ENCODE data around the gene YIF1B. TPM values are rescaled to one million over a fixed set of nuclear protein-coding genes. Genes with fewer than 3 reads are reported as not detected.

The YIF1B gene
- total and polyA plus RNA-seq, 8 donors, result 27.8 to 59.6 (median 32.3) TPM

- intact Hi-C loops (cut with DNase I), result no loop called here
- no peaks in the 10 kb centered on the region for H3K9me3 ChIP-seq
- no peak for TF ChIP-seq CTCF (IDR thresholded peaks at IDR 0.05)
These were observed 6.7 kb downstream of the YIF1B start for GRCh38 chr19:38308926-38309614.

GRCh38 chr19:38308006-38308766, 7.6 kb downstream of the YIF1B start:
- Histone ChIP-seq H3K9me3 (no peaks in the 10 kb centered on the region), H3K36me3 (peaks cover 0 to 55% of the 10 kb centered on the region in 2 donors), H3K27ac (no peak overlapping the region), H3K4me1 (peaks cover 5 to 25% of the 10 kb centered on the region in 2 donors), H3K4me3 (no peak overlapping the region), H3K27me3 (no peaks in the 10 kb centered on the region)
- no peak for DNase-seq
- intact Hi-C loops (cut with DNase I), result no loop called here
- ATAC-seq, result no peak
- TF ChIP-seq CTCF (IDR thresholded peaks at IDR 0.05), result no peak

More at GRCh38 chr19:38308926-38309614, 6.7 kb downstream of the YIF1B start:
- peak in 1 of 4 donors; percentile 71 for DNase-seq
- Histone ChIP-seq H3K36me3 (peaks cover 0 to 55% of the 10 kb centered on the region in 2 donors), H3K27ac (no peak overlapping the region), H3K4me1 (peaks cover 0 to 27% of the 10 kb centered on the region in 2 donors), H3K27me3 (no peaks in the 10 kb centered on the region), H3K4me3 (no peak overlapping the region)
- no peak for ATAC-seq

- Histone ChIP-seq H3K9me3 (no peaks in the 10 kb centered on the region), H3K27ac (no peak overlapping the region), H3K36me3 (peaks cover 0 to 55% of the 10 kb centered on the region in 2 donors), H3K27me3 (no peaks in the 10 kb centered on the region), H3K4me1 (peaks cover 5 to 19% of the 10 kb centered on the region in 2 donors), H3K4me3 (no peak overlapping the region)
- DNase-seq (no peak), ATAC-seq (no peak)
- intact Hi-C loops (cut with DNase I), result no loop called here
- no peak for TF ChIP-seq CTCF (IDR thresholded peaks at IDR 0.05)
These were observed 8.2 kb downstream of the YIF1B start for GRCh38 chr19:38307597-38307996.

- H3K36me3 ChIP-seq, result peaks cover 0 to 55% of the 10 kb centered on the region in 2 donors
- H3K4me1 ChIP-seq, result peaks cover 5 to 14% of the 10 kb centered on the region in 2 donors
- H3K27ac ChIP-seq, result no peak overlapping the region
- no peaks in the 10 kb centered on the region for H3K9me3 ChIP-seq
- TF ChIP-seq CTCF (IDR thresholded peaks at IDR 0.05), result no peak
- ATAC-seq (no peak), DNase-seq (no peak)
- intact Hi-C loops (cut with DNase I), result no loop called here
- H3K4me3 ChIP-seq, result no peak overlapping the region
- no peaks in the 10 kb centered on the region for H3K27me3 ChIP-seq
These were observed 8.7 kb downstream of the YIF1B start for GRCh38 chr19:38307076-38307475.

GRCh38 chr19:38306236-38306635, 9.5 kb downstream of the YIF1B start:
- ATAC-seq, result no peak
- Histone ChIP-seq H3K9me3 (no peaks in the 10 kb centered on the region), H3K27ac (no peak overlapping the region), H3K4me1 (peaks cover 5 to 14% of the 10 kb centered on the region in 2 donors), H3K36me3 (peaks cover 0 to 55% of the 10 kb centered on the region in 2 donors), H3K27me3 (no peaks in the 10 kb centered on the region), H3K4me3 (no peak overlapping the region)
- TF ChIP-seq CTCF (IDR thresholded peaks at IDR 0.05), result no peak
- intact Hi-C loops (cut with DNase I), result no loop called here
- DNase-seq, result no peak

Measured in left lung (tissue), 10 donors.